Measurements from ENCODE around the gene PLAGL2. TPM values are rescaled to one million over a fixed set of nuclear protein-coding genes. Genes with fewer than 3 reads are reported as not detected.

PLAGL2 gene
- total RNA-seq, 1 experiment from 2014 or later, result 44.4 TPM

DNA sequence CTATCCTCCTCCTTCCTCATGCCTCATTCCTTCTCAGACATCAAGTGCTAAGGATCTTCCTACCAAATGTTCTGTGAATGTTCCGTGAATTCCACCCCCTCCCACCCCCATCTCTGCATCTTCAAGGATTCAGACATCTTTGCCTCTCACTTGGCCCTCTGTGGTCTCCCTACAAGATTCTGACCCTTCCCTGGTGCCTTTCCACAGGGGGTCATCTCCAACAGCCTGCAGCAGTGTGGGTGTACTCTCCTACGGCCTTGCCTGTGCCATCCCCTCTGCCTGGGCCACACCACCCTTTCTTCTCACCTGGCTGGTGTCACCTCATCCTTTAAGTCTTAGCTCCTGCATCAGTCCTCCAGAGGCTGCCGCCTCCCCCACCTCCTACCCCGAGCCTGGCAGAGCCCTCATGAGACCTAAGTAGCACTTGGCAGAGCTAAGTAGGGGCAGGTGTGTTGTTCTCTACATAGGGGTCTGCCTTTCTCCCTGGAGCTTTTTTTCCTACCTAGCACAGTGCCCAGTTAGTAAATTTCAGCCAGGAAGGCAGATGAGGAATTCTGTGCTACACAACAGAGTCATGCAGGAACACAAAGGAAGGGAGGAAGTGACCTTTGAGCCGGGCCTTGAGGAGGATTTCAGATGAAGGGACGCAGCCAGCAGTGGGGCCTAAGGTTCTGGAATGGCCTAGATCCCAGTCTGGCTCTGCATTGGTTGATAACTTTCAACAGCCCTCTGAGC, 55.0 kb downstream of the PLAGL2 start:
- Histone ChIP-seq H3K79me2 (ENCODE audit: insufficient read depth, low read length) (no peaks in the 10 kb centered on the region), H2BK120ac (ENCODE audit: low read depth, low read length, poor library complexity, severe bottlenecking) (no peak overlapping the region), H3K79me1 (ENCODE audit: insufficient read depth, low read depth, low read length, poor library complexity, severe bottlenecking) (no peaks in the 10 kb centered on the region), H3K4ac (ENCODE audit: low read depth, low read length) (no peak overlapping the region), H3K9me3 (ENCODE audit: control insufficient read depth, low read depth, low read length) (no peaks in the 10 kb centered on the region), H2AFZ (ENCODE audit: low read length) (no peak overlapping the region), H3K4me2 (ENCODE audit: insufficient read depth, insufficient read length, low read length) (no peak overlapping the region), H2BK15ac (ENCODE audit: low read depth, low read length) (no peak overlapping the region), H3K23ac (ENCODE audit: insufficient read length, low read depth, low read length) (no peak overlapping the region), H3K23me2 (ENCODE audit: insufficient read length, low read depth, low read length, poor library complexity, severe bottlenecking) (no peaks in the 10 kb centered on the region), H4K5ac (ENCODE audit: insufficient read length, low read depth, low read length) (no peak overlapping the region), H2BK5ac (ENCODE audit: insufficient read length, low read length) (no peak overlapping the region), H2BK12ac (ENCODE audit: insufficient read length, low read depth, low read length) (no peak overlapping the region), H3K27ac (ENCODE audit: insufficient read length, low read depth, low read length) (no peak overlapping the region), H4K8ac (replicated peaks; ENCODE audit: insufficient read length, low read depth, low read length) (no peak overlapping the region), H4K20me1 (ENCODE audit: control insufficient read depth, insufficient read depth, insufficient read length) (no peaks in the 10 kb centered on the region), H2AK5ac (ENCODE audit: insufficient read length, low read length) (no peak overlapping the region), H3K27me3 (ENCODE audit: insufficient read depth, low read length) (no peaks in the 10 kb centered on the region), H3K9ac (ENCODE audit: extremely low read depth, insufficient read length, low read length) (no peak overlapping the region), H3K4me1 (ENCODE audit: insufficient read depth, low read length) (no peaks in the 10 kb centered on the region), H4K91ac (ENCODE audit: insufficient read length, low read depth, low read length) (no peak overlapping the region), H2BK20ac (ENCODE audit: low read depth, low read length, poor library complexity, severe bottlenecking) (no peak overlapping the region), H3T11ph (ENCODE audit: low read length) (no peak overlapping the region), H3K14ac (ENCODE audit: insufficient read depth, low read length) (no peak overlapping the region), H3K56ac (ENCODE audit: insufficient read length, low read depth, low read length) (no peak overlapping the region), H3K18ac (ENCODE audit: insufficient read length, low read depth, low read length) (no peak overlapping the region)
- Mint-ChIP-seq H3K36me3 (ENCODE audit: insufficient read depth in 1 of 3, low read depth in 3 of 3) (peaks cover 18 to 78% (median 61%) of the 10 kb centered on the region in 3 experiments), H3K27me3 (ENCODE audit: low read depth) (no peaks in the 10 kb centered on the region), H3K9me3 (no peaks in the 10 kb centered on the region), H3K27ac (peak overlapping the region in 1 of 3 experiments; percentile 51; a peak in 2 of 7 replicates), H3K4me1 (peaks cover 2 to 7% of the 10 kb centered on the region in 2 experiments; a peak in 3 of 4 replicates), H3K4me3 (no peak overlapping the region)
- WGBS (ENCODE audit: extremely low coverage, insufficient read length, low lambda C conversion rate), result no CpG with 5 or more reads among the region's 6 CpGs
- TF ChIP-seq, protein P1, sequence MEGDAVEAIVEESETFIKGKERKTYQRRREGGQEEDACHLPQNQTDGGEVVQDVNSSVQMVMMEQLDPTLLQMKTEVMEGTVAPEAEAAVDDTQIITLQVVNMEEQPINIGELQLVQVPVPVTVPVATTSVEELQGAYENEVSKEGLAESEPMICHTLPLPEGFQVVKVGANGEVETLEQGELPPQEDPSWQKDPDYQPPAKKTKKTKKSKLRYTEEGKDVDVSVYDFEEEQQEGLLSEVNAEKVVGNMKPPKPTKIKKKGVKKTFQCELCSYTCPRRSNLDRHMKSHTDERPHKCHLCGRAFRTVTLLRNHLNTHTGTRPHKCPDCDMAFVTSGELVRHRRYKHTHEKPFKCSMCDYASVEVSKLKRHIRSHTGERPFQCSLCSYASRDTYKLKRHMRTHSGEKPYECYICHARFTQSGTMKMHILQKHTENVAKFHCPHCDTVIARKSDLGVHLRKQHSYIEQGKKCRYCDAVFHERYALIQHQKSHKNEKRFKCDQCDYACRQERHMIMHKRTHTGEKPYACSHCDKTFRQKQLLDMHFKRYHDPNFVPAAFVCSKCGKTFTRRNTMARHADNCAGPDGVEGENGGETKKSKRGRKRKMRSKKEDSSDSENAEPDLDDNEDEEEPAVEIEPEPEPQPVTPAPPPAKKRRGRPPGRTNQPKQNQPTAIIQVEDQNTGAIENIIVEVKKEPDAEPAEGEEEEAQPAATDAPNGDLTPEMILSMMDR (conservative IDR thresholded peaks at IDR 0.05), result no peak
- no peak for DNase-seq

All from H9 (cell line).